SK-N-SH (cell line): ENCODE data around the gene C1orf159. TPM values are rescaled to one million over a fixed set of nuclear protein-coding genes. Genes with fewer than 3 reads are reported as not detected.
"Not testable (repeated sequence)": the region's sequence is repeated elsewhere in the genome, so short reads cannot be mapped to it uniquely, and the experiment has no call there.

ENCODE experiments used
- CTCF ChIA-PET: fragments of 300-600, 350-600 bp; formaldehyde crosslinking; extraction: SDS; loops from one replicate; lab custom pipeline; 2021; lab: Yijun Ruan, JAX
- POLR2A ChIA-PET: fragments of 350-600 bp; sonication (Branson Sonifier 250); formaldehyde crosslinking; extraction: SDS; loops from one replicate; lab custom pipeline; 2020; ENCODE audit warnings: antibody characterized with exemption, inconsistent platforms; lab: Yijun Ruan, JAX
- DNase-seq: peaks from one replicate; pipeline ENCODE4 v3.0.0; 2012
- H2AFZ ChIP-seq: fragments of 200-600 bp; sonication (generic); 2 replicates; pipeline ENCODE4 v1.8.1; 2016; ENCODE audit warnings: antibody characterized with exemption, mild to moderate bottlenecking, low read depth
- H3F3A ChIP-seq: fragments of 200-600 bp; sonication (generic); replicated peaks from 2 replicates; pipeline ENCODE3; 2016; ENCODE audit warnings: antibody characterized with exemption, mild to moderate bottlenecking; ENCODE audit not compliant: insufficient read depth
- H3K27ac ChIP-seq, 2 experiments: fragments of 200-500 bp in 1 of 2; fragments of 200-600 bp in 1 of 2; sonication (Bioruptor generic) in 1 of 2; sonication (generic), shearing (Covaris generic) in 1 of 2; 2 replicates each; pipeline versions ENCODE4 v1.5.1 to v1.6.1; 2014 to 2016; ENCODE audit warnings: low read depth in 2 of 2, inconsistent platforms in 1 of 2, low read length in 1 of 2, mild to moderate bottlenecking in 1 of 2, mixed read lengths in 1 of 2
- H3K27me3 ChIP-seq: fragments of 200-600 bp; sonication (generic), shearing (Covaris generic); 2 replicates; pipeline ENCODE4 v1.6.1; 2016; ENCODE audit warnings: mixed run types; ENCODE audit not compliant: insufficient read depth
- H3K36me3 ChIP-seq, 2 experiments: fragments of 200-500 bp in 1 of 2; fragments of 200-600 bp in 1 of 2; sonication (Bioruptor generic) in 1 of 2; sonication (generic) in 1 of 2; replicated peaks in 1 of 2; 2 replicates each; pipeline versions ENCODE3 to v1.5.1; 2014 to 2016; ENCODE audit warnings: low read length in 1 of 2, mild to moderate bottlenecking in 1 of 2; ENCODE audit not compliant: insufficient read depth in 2 of 2, control insufficient read depth in 1 of 2
- H3K4me1 ChIP-seq, 2 experiments: fragments of 200-500 bp in 1 of 2; fragments of 200-600 bp in 1 of 2; sonication (Bioruptor generic) in 1 of 2; sonication (generic), shearing (Covaris generic) in 1 of 2; 2 replicates each; pipeline versions ENCODE4 v1.5.1 to v1.6.1; 2014 to 2016; ENCODE audit warnings: low read depth in 1 of 2, low read length in 1 of 2, mixed run types in 1 of 2; ENCODE audit not compliant: insufficient read depth in 2 of 2, control insufficient read depth in 1 of 2
- H3K4me2 ChIP-seq: fragments of 200-600 bp; sonication (generic), shearing (Covaris generic); 2 replicates; pipeline ENCODE4 v1.6.1; 2017; ENCODE audit warnings: mixed run types
- H3K4me3 ChIP-seq, 2 experiments: fragments of 200-500 bp in 1 of 2; fragments of 200-600 bp in 1 of 2; sonication (Bioruptor generic) in 1 of 2; sonication (generic), shearing (Covaris generic) in 1 of 2; 2 replicates each; pipeline versions ENCODE4 v1.5.1 to v1.8.1; 2014 to 2016; ENCODE audit warnings: low read depth in 2 of 2, inconsistent platforms in 1 of 2, low read length in 1 of 2, mild to moderate bottlenecking in 1 of 2, mixed read lengths in 1 of 2, moderate library complexity in 1 of 2
- H3K79me2 ChIP-seq: fragments of 200-600 bp; sonication (generic); 2 replicates; pipeline ENCODE4 v1.8.1; 2017; ENCODE audit warnings: mild to moderate bottlenecking; ENCODE audit not compliant: insufficient read depth
- H3K9ac ChIP-seq: fragments of 200-600 bp; sonication (generic); 2 replicates; pipeline ENCODE4 v1.6.1; 2017; ENCODE audit warnings: mixed run types
- H3K9me2 ChIP-seq: fragments of 200-600 bp; sonication (generic); 2 replicates; pipeline ENCODE4 v1.6.1; 2017; ENCODE audit warnings: mixed run types
- H3K9me3 ChIP-seq: fragments of 200-600 bp; sonication (generic); 2 replicates; pipeline ENCODE4 v1.6.1; 2017; ENCODE audit warnings: mixed run types, mild to moderate bottlenecking, moderate library complexity
- H4K20me1 ChIP-seq: fragments of 200-600 bp; sonication (generic); 2 replicates; pipeline ENCODE4 v1.6.1; 2017; ENCODE audit warnings: mild to moderate bottlenecking, mixed run types; ENCODE audit not compliant: insufficient read depth
- CHD2 ChIP-seq: fragments of 150-350 bp; IDR thresholded peaks from 2 replicates; pipeline ENCODE4 v1.6.1; 2018; ENCODE audit warnings: low read length; ENCODE audit not compliant: partially characterized antibody
- EZH2phosphoT487 ChIP-seq: fragments of 200-600 bp; sonication (generic); IDR thresholded peaks from 2 replicates; pipeline ENCODE4 v1.6.1; 2017; ENCODE audit warnings: low read depth, mixed run types, mild to moderate bottlenecking, antibody characterized with exemption, moderate library complexity, borderline replicate concordance
- FOXM1 ChIP-seq: IDR thresholded peaks from 2 replicates; pipeline ENCODE4 v1.4.0; 2012; ENCODE audit warnings: low read depth, mild to moderate bottlenecking
- GABPA ChIP-seq: IDR thresholded peaks from 2 replicates; pipeline ENCODE4 v1.4.0; 2012; ENCODE audit warnings: low read depth, mild to moderate bottlenecking
- IRF3 ChIP-seq: fragments of 150-350 bp; IDR thresholded peaks from 2 replicates; pipeline ENCODE4 v1.6.1; 2016; ENCODE audit warnings: mild to moderate bottlenecking, low read depth, low read length
- NRF1 ChIP-seq: IDR thresholded peaks from 2 replicates; pipeline ENCODE4 v1.6.1; 2012; ENCODE audit warnings: low read depth, mild to moderate bottlenecking, low read length
- PBX3 ChIP-seq: IDR thresholded peaks from 2 replicates; pipeline ENCODE4; 2012
- SIN3A ChIP-seq: IDR thresholded peaks from 2 replicates; pipeline ENCODE4 v1.6.1; 2012; ENCODE audit warnings: low read depth, mild to moderate bottlenecking, low read length, moderate library complexity, borderline replicate concordance
- TCF12 ChIP-seq: IDR thresholded peaks from 2 replicates; pipeline ENCODE4 v1.4.0; 2012
- USF1 ChIP-seq: IDR thresholded peaks from 2 replicates; pipeline ENCODE4 v1.4.0; 2012; ENCODE audit warnings: low read depth, borderline replicate concordance
- USF2 ChIP-seq: fragments of 150-350 bp; IDR thresholded peaks from 2 replicates; pipeline ENCODE4 v1.6.1; 2017; ENCODE audit warnings: antibody characterized with exemption, low read length, low read depth, borderline replicate concordance
- ZBTB33 ChIP-seq: IDR thresholded peaks from 2 replicates; pipeline ENCODE4 v1.4.0; 2012; ENCODE audit warnings: low read depth, borderline replicate concordance
- WGBS: methylation state at CpG from one replicate; pipeline ENCODE4 v1.1.6; 2017; ENCODE audit warnings: low lambda C conversion rate; 5-methylcytosine and 5-hydroxymethylcytosine counted together
- polyA plus RNA-seq, 3 experiments: library from polyadenylated mRNA; depleted of rRNA; stranded (reverse); fragments of >200 nt; gene quantifications; 2 replicates each; pipeline ENCODE4 v1.2.3, GENCODE V29; 2012

The C1orf159 gene
- polyA plus RNA-seq, 1 of the 3 experiments (the other 2 are of a cell fraction), result 10.2 TPM

GRCh38 chr1:1152431-1152830 is 36.5 kb upstream of the C1orf159 start:
- H3K4me3 ChIP-seq, H3K9ac ChIP-seq, H2AFZ ChIP-seq, H3K79me2 ChIP-seq, POLR2A ChIA-PET, H3K9me3 ChIP-seq, H3K27ac ChIP-seq, H3K4me1 ChIP-seq, H3K36me3 ChIP-seq, H3K9me2 ChIP-seq, H4K20me1 ChIP-seq, H3K27me3 ChIP-seq, H3K4me2 ChIP-seq, DNase-seq: not testable (repeated sequence)
- WGBS, result 65% methylated on average over 13 of the region's 13 CpGs
- CTCF ChIA-PET, result interaction anchor here (0.6 to 2.6 kb wide), 2 partner anchors 30 to 119 kb away, joined by 3 to 11 read pairs; no protein-coding TSS in a partner anchor
- peaks cover 15% of the 10 kb centered on the region for H3F3A ChIP-seq

- H2AFZ ChIP-seq, result no peak overlapping the region
- H3K27ac ChIP-seq, result no peak overlapping the region
- H3K4me3 ChIP-seq, result no peak overlapping the region
- no peaks in the 10 kb centered on the region for H3K9me3 ChIP-seq
- TF ChIP-seq NRF1 (no peak), SIN3A (no peak), USF2 (no peak), ZBTB33 (no peak)
- ChIA-PET CTCF (interaction anchor here (2.6 kb wide), 1 partner anchor 29 kb away, joined by 11 read pairs; no protein-coding TSS in a partner anchor), POLR2A (no interaction called here)
- peaks cover 15% of the 10 kb centered on the region for H3F3A ChIP-seq
- H3K9me2 ChIP-seq, result no peaks in the 10 kb centered on the region
- H3K4me1 ChIP-seq, result no peaks in the 10 kb centered on the region
- no peak overlapping the region for H3K9ac ChIP-seq
- no peak overlapping the region for H3K4me2 ChIP-seq
- no peaks in the 10 kb centered on the region for H4K20me1 ChIP-seq
- no peak for DNase-seq
- 73% methylated on average over 3 of the region's 21 CpGs for WGBS
- H3K27me3 ChIP-seq, result no peaks in the 10 kb centered on the region
- no peaks in the 10 kb centered on the region for H3K36me3 ChIP-seq
- H3K79me2 ChIP-seq, result no peaks in the 10 kb centered on the region
Measured at GRCh38 chr1:1151306-1151705, 35.4 kb upstream of the C1orf159 start.

- no peak overlapping the region for H3K27ac ChIP-seq
- no peaks in the 10 kb centered on the region for H4K20me1 ChIP-seq
- H3K4me1 ChIP-seq, result no peaks in the 10 kb centered on the region
- H3K79me2 ChIP-seq, result no peaks in the 10 kb centered on the region
- H3K9ac ChIP-seq, result no peak overlapping the region
- DNase-seq, result no peak
- H3K36me3 ChIP-seq, result no peaks in the 10 kb centered on the region
- peaks cover 15% of the 10 kb centered on the region for H3F3A ChIP-seq
- WGBS, result no CpG with 5 or more reads among the region's 12 CpGs
- H2AFZ ChIP-seq, result no peak overlapping the region
- ChIA-PET CTCF (no interaction called here), POLR2A (no interaction called here)
- TF ChIP-seq EZH2phosphoT487 (no peak), GABPA (no peak), IRF3 (no peak), TCF12 (no peak), PBX3 (no peak), FOXM1 (no peak), USF1 (no peak), CHD2 (no peak)
- H3K9me3 ChIP-seq, result no peaks in the 10 kb centered on the region
- no peaks in the 10 kb centered on the region for H3K9me2 ChIP-seq
- H3K4me3 ChIP-seq, result no peak overlapping the region
- no peaks in the 10 kb centered on the region for H3K27me3 ChIP-seq
- H3K4me2 ChIP-seq, result no peak overlapping the region
Measured at GRCh38 chr1:1150100-1150499, 34.2 kb upstream of the C1orf159 start.
